ENCODE data around the gene PCDHB9. TPM values are rescaled to one million over a fixed set of nuclear protein-coding genes. Genes with fewer than 3 reads are reported as not detected.
A peak's percentile ranks its signal among the peaks of the same experiment; 100 is the strongest.
"Not testable (repeated sequence)": the region's sequence is repeated elsewhere in the genome, so short reads cannot be mapped to it uniquely, and the experiment has no call there.

The PCDHB9 gene
- total RNA-seq (1 to 10 TPM in 5 of 10 donors, under 1 TPM in 5; 0.34 to 3.4 (median 1.1) TPM), polyA plus RNA-seq (under 1 TPM; 0.25 to 0.59 TPM)
- long read RNA-seq, donor 1, result 0 reads
- long read RNA-seq, donor 2, result 0 reads
- long read RNA-seq, donor 3, result 0 reads

DNA sequence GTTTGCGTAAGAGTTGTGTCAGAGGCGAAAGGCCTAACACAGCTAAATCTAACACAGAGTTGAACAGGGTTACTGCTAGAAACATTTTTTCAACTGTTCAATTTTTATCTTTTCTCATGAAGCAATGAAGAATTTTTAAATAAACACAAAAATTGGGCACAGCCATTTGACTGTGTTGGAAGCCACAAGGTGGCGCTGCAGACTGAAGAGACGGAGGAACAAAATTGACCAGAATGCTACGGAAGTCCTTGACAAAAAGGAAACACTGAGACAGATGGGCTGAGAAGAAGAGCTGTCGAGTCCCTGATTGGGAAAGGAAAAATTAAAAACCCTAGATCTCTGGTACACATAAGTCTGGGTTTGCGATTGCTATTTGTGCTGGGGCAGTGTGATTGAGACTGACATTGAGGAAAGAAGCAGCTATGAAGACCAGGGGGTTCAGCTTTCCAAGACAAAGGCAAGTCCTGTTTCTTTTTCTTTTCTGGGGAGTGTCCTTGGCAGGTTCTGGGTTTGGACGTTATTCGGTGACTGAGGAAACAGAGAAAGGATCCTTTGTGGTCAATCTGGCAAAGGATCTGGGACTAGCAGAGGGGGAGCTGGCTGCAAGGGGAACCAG, at the start of gene PCDHB9:
Gene PCDHB9 (plus strand): TSS at position 265 of the 616 bp plus-strand sequence. CDS start 158 bp downstream, at position 423.
- DNase-seq, result no peak
- 17 to 22% methylated on average over 9 of the region's 9 CpGs for WGBS, 2 donors
- peaks cover 0 to 16% (median 0%) of the 10 kb centered on the region in 9 donors for H3K36me3 ChIP-seq
- no peak within 1 kb of the TSS for H3K4me3 ChIP-seq
- TF ChIP-seq, protein P1, sequence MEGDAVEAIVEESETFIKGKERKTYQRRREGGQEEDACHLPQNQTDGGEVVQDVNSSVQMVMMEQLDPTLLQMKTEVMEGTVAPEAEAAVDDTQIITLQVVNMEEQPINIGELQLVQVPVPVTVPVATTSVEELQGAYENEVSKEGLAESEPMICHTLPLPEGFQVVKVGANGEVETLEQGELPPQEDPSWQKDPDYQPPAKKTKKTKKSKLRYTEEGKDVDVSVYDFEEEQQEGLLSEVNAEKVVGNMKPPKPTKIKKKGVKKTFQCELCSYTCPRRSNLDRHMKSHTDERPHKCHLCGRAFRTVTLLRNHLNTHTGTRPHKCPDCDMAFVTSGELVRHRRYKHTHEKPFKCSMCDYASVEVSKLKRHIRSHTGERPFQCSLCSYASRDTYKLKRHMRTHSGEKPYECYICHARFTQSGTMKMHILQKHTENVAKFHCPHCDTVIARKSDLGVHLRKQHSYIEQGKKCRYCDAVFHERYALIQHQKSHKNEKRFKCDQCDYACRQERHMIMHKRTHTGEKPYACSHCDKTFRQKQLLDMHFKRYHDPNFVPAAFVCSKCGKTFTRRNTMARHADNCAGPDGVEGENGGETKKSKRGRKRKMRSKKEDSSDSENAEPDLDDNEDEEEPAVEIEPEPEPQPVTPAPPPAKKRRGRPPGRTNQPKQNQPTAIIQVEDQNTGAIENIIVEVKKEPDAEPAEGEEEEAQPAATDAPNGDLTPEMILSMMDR (IDR thresholded peaks at IDR 0.05), result peak in 7 of 9 donors; percentile 16 to 38 (median 25)
- peaks cover 0 to 94% (median 30%) of the 10 kb centered on the region in 11 donors for H3K9me3 ChIP-seq
- H3K27me3 ChIP-seq, result peaks cover 0 to 36% (median 16%) of the 10 kb centered on the region in 7 donors
- intact Hi-C loops (cut with DNase I), result loop anchor here in 1 of 10 donors (10.0 kb wide), 1 partner anchor 378 kb away; no protein-coding TSS in a partner anchor
- ATAC-seq, result no peak
- no peak within 1 kb of the TSS for H3K27ac ChIP-seq
- H3K4me1 ChIP-seq, result no peaks in the 10 kb centered on the region

DNA sequence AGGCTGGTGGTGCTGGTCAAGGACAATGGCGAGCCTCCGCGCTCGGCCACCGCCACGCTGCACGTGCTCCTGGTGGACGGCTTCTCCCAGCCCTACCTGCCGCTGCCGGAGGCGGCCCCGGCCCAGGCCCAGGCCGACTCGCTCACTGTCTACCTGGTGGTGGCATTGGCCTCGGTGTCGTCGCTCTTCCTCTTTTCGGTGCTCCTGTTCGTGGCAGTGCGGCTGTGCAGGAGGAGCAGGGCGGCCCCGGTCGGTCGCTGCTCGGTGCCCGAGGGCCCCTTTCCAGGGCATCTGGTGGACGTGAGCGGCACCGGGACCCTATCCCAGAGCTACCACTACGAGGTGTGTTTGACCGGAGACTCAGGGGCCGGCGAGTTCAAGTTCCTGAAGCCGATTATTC, 49.6 kb upstream of the PCDHB9 start:
- ATAC-seq; H3K4me1 ChIP-seq; DNase-seq; H3K36me3 ChIP-seq; H3K27me3 ChIP-seq; H3K4me3 ChIP-seq; intact Hi-C loops (cut with DNase I); H3K27ac ChIP-seq: not testable (repeated sequence)
- peaks cover 0 to 100% (median 48%) of the 10 kb centered on the region in 11 donors for H3K9me3 ChIP-seq
- 43 to 48% methylated on average over 27 to 33 of the region's 34 CpGs for WGBS, 2 donors

DNA sequence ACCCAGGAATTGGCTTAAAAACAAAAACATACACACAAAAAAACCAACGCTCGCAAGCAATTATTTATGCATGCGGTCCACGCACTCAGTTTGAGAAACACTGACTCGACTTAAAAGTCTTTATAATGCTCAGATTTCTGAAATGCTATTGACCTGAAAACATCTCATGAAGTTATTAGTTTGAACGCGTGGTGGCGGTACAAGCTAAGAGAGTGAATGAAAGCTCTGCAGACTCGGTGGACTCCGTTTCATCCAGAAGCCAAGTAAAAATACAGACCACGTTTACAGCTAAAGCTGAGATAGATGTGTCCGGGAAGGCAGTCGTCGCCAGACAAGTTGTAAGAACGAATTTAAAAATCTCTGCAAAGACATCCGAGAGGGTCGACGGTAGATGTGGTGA, 37.1 kb upstream of the PCDHB9 start, which contains the start of gene PCDHB6:
Gene PCDHB6 (plus strand): TSS at position 246 of the 400 bp plus-strand sequence. CDS start 201 bp downstream, outside the sequence.
- Histone ChIP-seq H3K4me3 (peak within 1 kb of the TSS in 6 of 10 donors; percentile 6 to 38 (median 24)), H3K27me3 (peaks cover 0 to 27% (median 19%) of the 10 kb centered on the region in 7 donors), H3K27ac (no peak within 1 kb of the TSS), H3K4me1 (no peaks in the 10 kb centered on the region), H3K36me3 (no peaks in the 10 kb centered on the region), H3K9me3 (peaks cover 0 to 96% (median 24%) of the 10 kb centered on the region in 11 donors)
- intact Hi-C loops (cut with DNase I), result no loop called here
- ATAC-seq, result no peak
- DNase-seq, result no peak
- TF ChIP-seq, protein P1 (IDR thresholded peaks at IDR 0.05), result peak in 5 of 9 donors; percentile 6 to 38 (median 28)
- WGBS, 2 donors, result 11 to 13% methylated on average over 18 of the region's 18 CpGs

DNA sequence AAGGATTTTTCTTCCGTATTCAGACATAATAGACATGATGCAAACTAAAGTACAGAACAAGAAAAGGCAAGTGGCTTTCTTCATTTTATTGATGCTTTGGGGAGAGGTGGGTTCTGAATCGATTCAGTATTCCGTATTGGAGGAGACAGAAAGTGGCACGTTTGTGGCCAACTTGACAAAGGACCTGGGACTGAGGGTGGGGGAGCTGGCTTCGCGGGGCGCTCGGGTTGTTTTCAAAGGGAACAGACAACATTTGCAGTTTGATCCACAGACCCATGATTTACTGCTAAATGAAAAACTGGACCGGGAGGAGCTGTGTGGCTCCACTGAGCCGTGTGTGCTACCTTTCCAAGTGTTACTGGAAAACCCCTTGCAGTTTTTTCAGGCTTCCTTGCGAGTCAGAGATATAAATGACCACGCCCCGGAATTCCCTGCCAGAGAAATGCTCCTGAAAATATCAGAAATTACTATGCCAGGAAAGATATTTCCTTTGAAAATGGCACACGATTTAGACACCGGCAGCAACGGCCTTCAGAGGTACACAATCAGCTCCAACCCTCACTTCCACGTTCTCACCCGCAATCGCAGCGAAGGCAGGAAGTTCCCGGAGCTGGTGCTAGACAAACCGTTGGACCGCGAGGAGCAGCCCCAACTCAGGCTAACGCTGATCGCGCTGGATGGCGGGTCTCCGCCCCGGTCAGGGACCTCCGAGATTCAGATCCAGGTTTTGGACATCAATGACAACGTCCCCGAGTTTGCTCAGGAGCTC, 36.6 kb upstream of the PCDHB9 start:
- Histone ChIP-seq H3K36me3 (no peaks in the 10 kb centered on the region), H3K4me1 (no peaks in the 10 kb centered on the region), H3K27me3 (peaks cover 0 to 32% (median 19%) of the 10 kb centered on the region in 7 donors), H3K4me3 (peak overlapping the region in 6 of 10 donors; percentile 6 to 38 (median 24)), H3K9me3 (peaks cover 0 to 96% (median 24%) of the 10 kb centered on the region in 11 donors), H3K27ac (no peak overlapping the region)
- intact Hi-C loops (cut with DNase I), result no loop called here
- no peak for DNase-seq
- 35 to 37% methylated on average over 33 of the region's 33 CpGs for WGBS, 2 donors
- ATAC-seq, result no peak
- TF ChIP-seq, protein P1 (IDR thresholded peaks at IDR 0.05), result no peak

Data from heart right ventricle (tissue), 16 donors.